Coronary artery (tissue), 2 donors: ENCODE data around the gene PGA3.

ENCODE experiments used
- DNase-seq: peaks from one replicate; pipeline ENCODE4 v3.0.0-alpha.2; 2017; ENCODE audit warnings: low spot score
- H3K27ac ChIP-seq, 2 donors: fragments of 200-600 bp; sonication (generic); one replicate each; pipeline ENCODE4 v1.5.1; 2016 to 2019
- H3K4me3 ChIP-seq: fragments of 200-600 bp; sonication (generic); 2 replicates; pipeline ENCODE4 v1.5.1; 2016; ENCODE audit warnings: mild to moderate bottlenecking, moderate library complexity
- TF ChIP-seq, protein P1 (sequence below): fragments of 200-600 bp; sonication (generic); IDR thresholded peaks from one replicate; pipeline ENCODE4 v1.5.1; 2019; ENCODE audit warnings: antibody characterized with exemption

Gene PGA3

DNA sequence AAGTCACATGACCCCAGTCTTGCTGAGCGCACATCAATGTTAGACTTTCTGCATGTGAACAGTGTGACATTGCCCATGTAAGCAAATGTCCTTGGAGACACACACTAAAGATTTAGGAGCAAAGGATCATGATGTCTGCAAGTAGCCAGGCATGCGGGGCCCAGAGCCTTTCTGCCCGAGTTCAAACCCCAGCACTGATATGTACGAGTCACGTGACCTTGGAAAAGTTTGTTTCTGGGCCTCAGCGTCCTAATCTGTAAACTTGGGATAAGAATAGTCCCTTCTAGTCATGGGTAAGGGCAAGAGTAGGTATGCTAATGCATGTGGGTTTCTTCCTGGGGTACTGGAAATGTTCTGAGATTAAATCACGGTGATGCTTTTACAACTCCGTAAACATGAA lies 16.8 kb upstream of the PGA3 start:
- TF ChIP-seq, protein P1, sequence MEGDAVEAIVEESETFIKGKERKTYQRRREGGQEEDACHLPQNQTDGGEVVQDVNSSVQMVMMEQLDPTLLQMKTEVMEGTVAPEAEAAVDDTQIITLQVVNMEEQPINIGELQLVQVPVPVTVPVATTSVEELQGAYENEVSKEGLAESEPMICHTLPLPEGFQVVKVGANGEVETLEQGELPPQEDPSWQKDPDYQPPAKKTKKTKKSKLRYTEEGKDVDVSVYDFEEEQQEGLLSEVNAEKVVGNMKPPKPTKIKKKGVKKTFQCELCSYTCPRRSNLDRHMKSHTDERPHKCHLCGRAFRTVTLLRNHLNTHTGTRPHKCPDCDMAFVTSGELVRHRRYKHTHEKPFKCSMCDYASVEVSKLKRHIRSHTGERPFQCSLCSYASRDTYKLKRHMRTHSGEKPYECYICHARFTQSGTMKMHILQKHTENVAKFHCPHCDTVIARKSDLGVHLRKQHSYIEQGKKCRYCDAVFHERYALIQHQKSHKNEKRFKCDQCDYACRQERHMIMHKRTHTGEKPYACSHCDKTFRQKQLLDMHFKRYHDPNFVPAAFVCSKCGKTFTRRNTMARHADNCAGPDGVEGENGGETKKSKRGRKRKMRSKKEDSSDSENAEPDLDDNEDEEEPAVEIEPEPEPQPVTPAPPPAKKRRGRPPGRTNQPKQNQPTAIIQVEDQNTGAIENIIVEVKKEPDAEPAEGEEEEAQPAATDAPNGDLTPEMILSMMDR = no peak

DNA sequence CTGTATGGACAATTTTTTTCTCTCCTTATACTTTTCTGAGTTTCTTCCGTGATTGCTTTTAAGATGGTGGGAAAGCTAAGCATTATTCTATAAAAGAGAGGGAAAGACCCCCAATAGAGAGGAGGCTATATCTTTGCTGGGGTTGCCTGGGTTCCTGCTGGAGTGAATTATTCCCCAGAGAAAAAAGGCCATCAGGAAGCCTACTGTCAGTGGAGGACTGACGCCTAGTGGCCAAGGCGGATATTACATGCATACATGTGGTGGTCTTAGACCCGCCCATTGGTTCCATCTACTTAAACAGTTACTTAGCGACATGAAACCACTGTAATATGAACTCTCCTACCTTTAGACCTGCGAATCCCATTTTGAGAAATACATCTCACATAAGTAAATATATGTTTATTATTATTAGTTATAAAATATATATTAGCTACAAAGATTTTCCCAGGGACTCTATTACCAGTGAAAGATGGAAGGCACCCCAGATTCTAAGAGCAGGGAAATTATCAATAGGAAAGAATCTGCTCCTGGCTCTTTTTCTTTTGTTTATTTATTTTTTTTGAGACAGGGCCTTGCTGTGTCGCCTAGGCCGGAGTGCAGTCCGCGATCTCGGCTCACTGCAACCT lies 15.7 kb upstream of the PGA3 start:
- no peak for DNase-seq
- Histone ChIP-seq H3K4me3 (no peak overlapping the region), H3K27ac (no peak overlapping the region)
- TF ChIP-seq, protein P1 = peak; percentile 64

More for the DNA sequence above, 16.8 kb upstream of the PGA3 start:
- no peak overlapping the region for H3K4me3 ChIP-seq
- DNase-seq = no peak
- no peak overlapping the region for H3K27ac ChIP-seq

DNA sequence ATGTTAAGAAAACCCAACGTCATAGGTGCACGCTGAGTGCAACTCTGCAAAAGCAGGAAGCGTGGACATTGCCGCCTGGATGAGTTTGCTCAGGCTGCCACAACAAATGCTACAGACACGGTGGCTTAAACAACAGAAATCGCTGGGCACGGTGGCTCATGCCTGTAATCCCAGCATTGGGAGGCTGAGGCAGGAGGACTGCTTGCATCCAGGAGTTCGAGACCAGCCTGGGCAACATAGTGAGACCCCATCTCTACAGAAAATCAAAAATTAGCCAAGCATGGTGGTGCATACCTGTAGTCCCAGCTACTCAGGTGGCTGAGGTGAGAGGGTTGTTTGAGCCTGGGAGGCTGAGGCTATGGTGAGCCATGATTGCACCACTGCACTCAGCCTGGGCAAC lies 13.4 kb upstream of the PGA3 start:
- no peak overlapping the region for H3K27ac ChIP-seq
- H3K4me3 ChIP-seq = no peak overlapping the region
- DNase-seq = no peak
- TF ChIP-seq, protein P1 = no peak

DNA sequence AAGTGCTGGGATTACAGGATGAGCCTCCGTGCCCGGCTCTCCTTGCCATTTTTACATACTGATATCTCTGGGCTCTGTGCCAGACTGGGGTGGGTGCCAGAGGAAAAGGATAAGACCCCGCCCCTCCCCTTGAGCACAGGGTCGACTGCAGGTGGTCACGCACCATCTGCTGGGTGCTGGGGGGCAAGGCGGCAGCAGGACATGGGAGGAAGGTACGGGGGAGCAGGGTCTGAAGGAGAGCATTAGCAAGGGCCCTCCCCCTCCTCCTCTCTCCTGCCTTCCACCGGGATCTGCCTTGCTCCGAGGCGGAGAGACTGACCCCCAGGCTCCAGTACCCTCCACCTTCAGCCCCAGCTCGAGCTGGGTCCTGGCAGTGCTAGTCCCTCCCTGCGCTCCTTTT lies 9.7 kb upstream of the PGA3 start:
- no peak for DNase-seq
- TF ChIP-seq, protein P1 = no peak
- Histone ChIP-seq H3K27ac (no peak overlapping the region), H3K4me3 (no peak overlapping the region)

DNA sequence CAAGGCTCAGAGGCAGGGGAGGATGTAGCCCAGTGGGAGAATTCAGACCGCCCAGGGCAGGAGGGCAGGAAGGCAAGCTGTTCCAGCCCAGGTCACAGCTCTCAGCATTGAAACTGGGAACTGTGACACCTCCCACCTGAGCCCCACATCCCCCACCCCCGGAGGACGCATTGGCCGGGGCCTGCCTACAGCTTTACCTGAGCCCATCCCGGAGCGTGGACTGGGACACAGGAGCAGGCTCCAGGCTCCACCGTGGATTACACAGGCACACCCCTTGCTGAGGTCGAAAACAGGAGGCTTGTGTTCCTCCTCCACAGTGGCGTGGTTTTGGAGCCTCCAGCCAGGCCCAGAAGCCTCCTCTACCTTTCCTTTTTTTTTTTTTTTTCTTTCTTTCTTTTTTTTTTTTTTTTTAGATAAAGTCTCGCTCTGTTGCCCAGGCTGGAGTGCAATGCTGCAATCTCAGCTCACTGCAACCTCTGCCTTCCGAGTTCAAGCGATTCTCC lies 9.1 kb upstream of the PGA3 start:
- Histone ChIP-seq H3K4me3 (no peak overlapping the region), H3K27ac (no peak overlapping the region)
- no peak for DNase-seq
- TF ChIP-seq, protein P1 = no peak

DNA sequence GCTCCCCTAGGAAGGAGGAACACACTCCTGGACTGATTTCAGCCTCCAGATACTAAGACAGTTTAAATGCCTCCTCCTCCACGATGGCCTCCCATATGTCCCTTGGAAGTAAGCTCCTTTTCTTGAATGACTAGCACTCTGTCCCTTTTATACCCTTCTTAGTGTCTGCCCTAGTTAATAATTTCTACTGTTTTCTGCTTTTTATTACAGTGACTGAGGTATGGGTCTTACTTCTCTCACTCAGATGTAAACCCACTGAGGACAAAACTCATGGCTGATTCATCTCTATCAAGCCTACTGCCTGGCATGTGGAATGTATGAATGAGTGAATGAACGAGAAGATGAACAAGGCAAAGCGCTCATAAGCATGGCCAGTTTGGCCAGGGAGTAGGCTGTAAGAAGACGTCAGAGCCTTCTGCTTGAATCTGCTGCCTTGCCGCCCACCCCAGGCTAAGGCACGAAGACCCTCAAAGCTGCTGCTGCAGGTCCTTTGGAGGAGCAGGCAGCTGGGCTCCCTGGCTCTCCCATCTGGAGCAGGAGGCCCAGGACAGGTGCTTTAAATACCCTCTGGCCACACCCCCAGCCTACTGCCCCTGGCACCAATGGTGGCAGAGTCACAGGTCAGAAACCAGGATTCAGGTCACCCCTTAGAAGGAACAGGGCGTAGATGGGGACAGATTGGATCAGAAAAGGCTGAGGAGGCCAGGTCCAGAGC lies 8.2 kb upstream of the PGA3 start:
- DNase-seq = no peak
- no peak overlapping the region for H3K27ac ChIP-seq
- TF ChIP-seq, protein P1 = no peak
- no peak overlapping the region for H3K4me3 ChIP-seq

DNA sequence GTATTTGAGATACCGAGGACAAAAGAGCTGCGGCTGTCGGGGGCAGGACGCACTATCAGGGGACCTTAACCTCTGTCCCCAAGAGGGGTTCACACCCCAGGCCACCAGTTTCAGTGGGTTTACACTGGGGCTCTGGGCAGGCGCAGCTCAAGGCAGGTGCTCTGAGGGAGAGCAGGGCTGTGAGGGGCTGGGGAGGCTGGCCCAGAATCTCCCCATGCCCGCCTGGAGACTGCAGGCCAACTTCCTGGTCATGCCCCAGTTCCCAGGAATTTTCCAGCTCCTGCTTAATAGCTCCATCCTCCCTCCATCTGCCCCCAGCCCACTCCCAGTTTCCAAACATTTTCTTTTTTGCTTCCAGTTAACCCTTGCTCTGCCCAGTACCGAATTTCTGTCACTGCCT lies 7.6 kb upstream of the PGA3 start:
- Histone ChIP-seq H3K4me3 (no peak overlapping the region), H3K27ac (no peak overlapping the region)
- no peak for DNase-seq
- TF ChIP-seq, protein P1 = no peak
